HL-60 (cell line): ENCODE data around the gene RBFOX2.

Experiments
- DNase-seq, 2 experiments: peaks; one replicate each; pipeline ENCODE4 v3.0.0-alpha.2; 2010 to 2020; ENCODE audit warnings: low read depth in 1 of 2, low spot score in 1 of 2
- H3K27ac ChIP-seq: fragments of 250-450 bp; sonication (Bioruptor Pico); replicated peaks from 2 replicates; pipeline ENCODE4 v1.5.1; 2020; ENCODE audit warnings: mild to moderate bottlenecking, moderate library complexity
- H3K27me3 ChIP-seq: fragments of 250-450 bp; sonication (Bioruptor Pico); 2 replicates; pipeline ENCODE4 v1.5.1; 2021; ENCODE audit warnings: mild to moderate bottlenecking, moderate library complexity; ENCODE audit not compliant: insufficient read depth, poor library complexity, severe bottlenecking
- H3K4me3 ChIP-seq: replicated peaks from 2 replicates; pipeline ENCODE4 v1.5.1; 2011; ENCODE audit warnings: mild to moderate bottlenecking, control low read depth, low read length; ENCODE audit not compliant: insufficient read depth
- CTCF ChIP-seq: IDR thresholded peaks from one replicate; pipeline ENCODE4 v1.5.1; 2011; ENCODE audit warnings: low read length, control low read depth, inconsistent platforms; ENCODE audit not compliant: insufficient read depth
- GABPA ChIP-seq: IDR thresholded peaks from 2 replicates; pipeline ENCODE4 v1.6.1; 2012; ENCODE audit warnings: low read depth
- POLR2AphosphoS5 ChIP-seq: IDR thresholded peaks from 2 replicates; pipeline ENCODE4 v1.6.1; 2012; ENCODE audit warnings: low read depth
- REST ChIP-seq: IDR thresholded peaks from 2 replicates; pipeline ENCODE4 v1.6.1; 2012; ENCODE audit warnings: low read depth; ENCODE audit not compliant: insufficient replicate concordance
- SPI1 ChIP-seq: IDR thresholded peaks from 2 replicates; pipeline ENCODE4 v1.6.1; 2012; ENCODE audit warnings: low read depth, mild to moderate bottlenecking, borderline replicate concordance

Gene RBFOX2

GRCh38 chr22:36016684-36017083 is 11.9 kb downstream of the RBFOX2 start:
- H3K27me3 ChIP-seq = peaks cover 13% of the 10 kb centered on the region
- no peak overlapping the region for H3K4me3 ChIP-seq
- DNase-seq = no peak
- TF ChIP-seq SPI1 (no peak), GABPA (no peak), REST (no peak), POLR2AphosphoS5 (no peak), CTCF (no peak)
- H3K27ac ChIP-seq = no peak overlapping the region

- DNase-seq = no peak
- no peak for TF ChIP-seq CTCF
- no peak for TF ChIP-seq GABPA
- TF ChIP-seq SPI1 = no peak
- no peak for TF ChIP-seq REST
- TF ChIP-seq POLR2AphosphoS5 = no peak
- no peak overlapping the region for H3K4me3 ChIP-seq
- no peak overlapping the region for H3K27ac ChIP-seq
- H3K27me3 ChIP-seq = peaks cover 15% of the 10 kb centered on the region
Observed at GRCh38 chr22:36015811-36016529, 12.7 kb downstream of the RBFOX2 start.

GRCh38 chr22:36015155-36015810 is 13.3 kb downstream of the RBFOX2 start:
- Histone ChIP-seq H3K27ac (no peak overlapping the region), H3K4me3 (no peak overlapping the region), H3K27me3 (peaks cover 15% of the 10 kb centered on the region)
- TF ChIP-seq REST = no peak
- no peak for TF ChIP-seq GABPA
- no peak for TF ChIP-seq POLR2AphosphoS5
- TF ChIP-seq CTCF = no peak
- TF ChIP-seq SPI1 = no peak
- DNase-seq = no peak
